ENCODE data around the gene FOXN1.
"Not testable (repeated sequence)": the region's sequence is repeated elsewhere in the genome, so short reads cannot be mapped to it uniquely, and the experiment has no call there.

FOXN1 gene

DNA sequence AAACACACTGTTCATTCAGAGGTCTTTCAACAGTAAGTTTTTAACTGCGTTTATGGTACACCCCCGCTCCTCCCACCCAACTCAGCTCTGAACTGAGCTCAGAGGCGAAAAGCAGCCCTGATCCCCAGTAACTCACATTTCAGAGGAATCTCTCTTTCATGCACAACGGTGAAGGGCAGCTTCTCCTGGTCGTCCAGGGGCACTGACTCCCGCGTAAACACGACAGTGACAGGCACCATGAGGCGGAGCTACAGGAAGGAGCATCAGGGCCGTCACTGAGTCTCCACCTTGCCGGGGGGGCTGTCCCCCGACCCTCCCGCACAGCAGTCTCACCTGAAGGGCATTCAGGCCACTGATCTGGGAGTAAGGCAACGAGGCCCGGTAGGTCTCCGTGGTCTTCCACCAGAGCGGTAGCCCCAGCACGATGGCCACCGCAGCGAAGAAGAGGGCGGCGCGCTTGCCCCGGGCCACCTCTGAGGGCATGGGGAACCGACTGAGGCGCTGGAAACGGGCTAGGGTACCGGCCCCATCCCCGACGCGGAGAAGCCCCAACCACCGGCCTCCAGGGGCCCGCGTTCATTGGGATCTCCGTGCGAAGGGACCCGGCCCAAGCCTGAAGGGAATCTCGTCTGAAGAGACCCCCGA, 64.7 kb downstream of the FOXN1 start:
- peak; percentile 54 for DNase-seq (ENCODE audit: insufficient read length, low spot score)
- TF ChIP-seq POLR2A (IDR thresholded peaks at IDR 0.05; ENCODE audit: low read depth, low read length): no peak; the same call in 1 of the 2 replicates
- no peak for FAIRE-seq

DNA sequence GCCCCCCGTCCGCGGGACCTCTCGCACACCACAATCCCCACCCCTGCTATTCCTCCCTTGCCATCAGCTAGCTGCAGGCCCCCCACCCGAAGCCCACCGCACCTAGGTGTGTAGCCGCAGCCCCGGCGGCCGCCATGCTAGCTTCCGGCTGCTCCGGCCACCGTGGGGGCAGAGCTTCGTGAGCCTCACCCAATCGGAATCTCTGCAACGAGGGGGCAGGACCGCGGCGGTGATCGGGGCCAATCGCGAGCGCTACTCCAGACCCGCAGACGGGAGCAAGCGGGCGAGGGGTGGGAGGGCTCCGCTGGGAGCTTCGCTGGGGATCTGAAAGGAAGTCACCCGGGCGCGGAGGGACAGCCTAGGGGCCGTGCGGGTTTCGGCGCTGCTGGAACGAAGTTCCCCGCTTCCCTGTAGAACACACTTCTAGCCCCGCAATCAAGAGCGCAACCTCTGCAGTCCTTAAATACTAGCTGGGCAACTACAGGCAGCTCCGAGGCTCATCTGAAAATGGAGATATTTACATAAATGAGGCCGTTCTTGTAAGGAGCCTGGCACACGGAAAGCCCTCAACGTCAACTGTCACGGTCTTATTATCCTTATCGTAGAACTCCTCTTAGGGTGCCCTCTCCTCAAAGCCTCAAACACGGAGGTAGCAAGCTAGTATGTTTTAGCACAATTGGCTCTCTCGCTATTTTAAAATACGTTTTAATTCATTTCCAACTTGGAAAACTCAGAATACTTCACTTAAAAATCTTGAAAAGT, 65.4 kb downstream of the FOXN1 start, which contains the start of gene PIGS:
Gene PIGS (minus strand): TSS at position 164 of the 762 bp plus-strand sequence. CDS start 28 bp downstream, at position 136.
- TF ChIP-seq POLR2A (IDR thresholded peaks at IDR 0.05; ENCODE audit: low read depth, low read length): peak; percentile 92
- DNase-seq (ENCODE audit: insufficient read length, low spot score) (peak; percentile 99), FAIRE-seq (no peak)

DNA sequence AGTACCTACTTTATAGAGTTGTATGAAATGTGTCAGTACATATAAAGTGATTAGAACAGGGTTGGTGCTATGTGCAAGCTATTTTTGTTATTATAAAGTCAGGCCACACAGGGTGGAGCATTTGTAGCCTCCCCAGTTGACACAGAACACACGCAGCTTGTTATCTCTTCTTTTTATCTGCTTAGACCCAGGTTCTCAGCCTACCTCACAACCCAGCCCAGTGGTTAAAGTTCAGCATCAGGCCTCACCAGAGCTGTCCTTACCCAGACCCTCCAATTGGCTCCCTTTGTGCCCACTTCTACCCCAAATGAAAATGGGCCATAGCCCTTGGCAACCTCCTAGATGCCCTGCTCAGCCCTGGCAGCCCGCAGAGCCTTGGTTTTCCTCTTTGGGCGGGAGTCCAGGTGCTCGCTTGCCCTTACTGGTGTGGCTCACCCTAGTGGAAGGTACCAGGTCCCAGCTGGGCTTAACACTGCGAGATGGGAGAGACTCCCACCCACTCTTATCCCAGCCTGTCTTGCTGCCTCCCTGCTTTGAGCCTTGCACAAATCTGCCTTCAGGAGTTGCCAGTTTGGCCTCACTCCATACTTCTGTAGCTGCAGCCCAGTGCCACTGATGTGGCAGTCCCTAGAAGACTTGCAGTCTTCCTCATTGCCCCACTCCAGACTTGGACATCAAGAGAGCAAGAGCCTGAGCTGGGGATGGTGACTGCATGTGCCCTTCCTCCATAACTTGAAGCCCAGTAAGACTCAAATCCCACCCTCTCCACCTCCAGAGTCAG, 66.3 kb downstream of the FOXN1 start:
- TF ChIP-seq POLR2A (IDR thresholded peaks at IDR 0.05; ENCODE audit: low read depth, low read length): no peak

DNA sequence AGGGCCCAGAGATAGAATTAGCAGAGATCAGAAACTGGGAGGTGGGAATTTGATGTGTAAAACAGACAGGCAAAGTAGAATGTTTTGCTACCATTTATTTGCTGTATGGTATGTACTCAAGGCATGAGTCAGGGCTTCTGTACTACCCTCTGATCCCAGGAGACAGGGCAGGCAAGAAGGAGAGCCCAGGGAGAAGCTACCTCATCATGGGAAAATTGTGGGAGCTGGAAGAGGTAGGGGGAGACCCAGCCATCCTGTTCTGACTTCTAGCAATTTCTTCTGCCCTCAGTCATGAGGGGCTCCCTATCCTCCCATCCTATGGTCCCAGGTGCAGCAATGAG, 66.9 kb downstream of the FOXN1 start:
- TF ChIP-seq POLR2A (IDR thresholded peaks at IDR 0.05; ENCODE audit: low read depth, low read length): no peak
- DNase-seq (ENCODE audit: insufficient read length, low spot score): no peak
- no peak for FAIRE-seq

More for the DNA sequence above, 66.3 kb downstream of the FOXN1 start:
- FAIRE-seq (no peak), DNase-seq (ENCODE audit: insufficient read length, low spot score) (no peak)

DNA sequence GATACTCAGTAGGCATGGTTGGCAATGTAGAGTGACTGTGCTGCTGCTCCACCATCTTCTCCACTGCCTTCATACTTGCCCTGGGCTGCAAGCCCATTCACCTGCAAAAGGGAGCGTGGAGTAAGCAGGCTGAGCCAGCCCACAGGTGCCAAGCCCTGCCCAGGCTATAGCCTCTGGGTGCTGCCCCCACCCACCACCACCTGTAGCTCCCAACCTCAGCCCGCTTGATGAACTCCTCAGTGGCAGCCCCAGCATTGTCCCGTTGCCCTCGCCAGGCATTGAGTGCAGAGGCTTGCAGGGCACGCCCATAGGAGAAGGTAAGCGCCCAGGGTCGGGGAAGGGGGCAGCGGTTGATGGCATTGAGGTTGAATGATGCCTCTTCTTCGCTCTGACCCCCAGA, 67.4 kb downstream of the FOXN1 start:
- FAIRE-seq: no peak
- no peak for DNase-seq (ENCODE audit: insufficient read length, low spot score)
- TF ChIP-seq POLR2A (IDR thresholded peaks at IDR 0.05; ENCODE audit: low read depth, low read length): no peak

DNA sequence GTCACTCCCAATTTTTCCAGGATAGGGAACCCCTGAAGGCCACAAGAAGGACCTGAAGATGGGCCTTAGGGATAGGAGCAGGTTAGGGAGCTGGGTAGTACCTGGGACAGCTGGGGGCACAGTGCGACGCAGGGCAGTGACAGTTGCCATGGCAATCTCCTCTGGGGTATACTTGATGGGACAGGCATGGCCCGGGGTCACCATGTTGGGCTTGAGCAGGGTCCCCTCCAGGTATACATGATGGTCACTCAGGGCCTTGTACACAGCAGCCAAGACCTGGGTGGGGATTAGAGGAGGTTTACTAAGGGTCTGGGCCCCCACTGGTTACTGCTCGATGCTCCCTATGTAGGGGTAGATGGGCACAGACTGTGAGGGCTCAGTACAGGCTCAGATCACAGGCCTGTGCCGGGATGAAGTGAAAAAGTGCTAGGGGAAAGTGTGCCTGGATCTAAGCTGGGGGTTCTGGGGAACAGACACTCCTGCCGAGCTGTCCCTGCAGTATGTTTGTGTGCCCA, 67.9 kb downstream of the FOXN1 start:
- no peak for FAIRE-seq
- no peak for TF ChIP-seq POLR2A (IDR thresholded peaks at IDR 0.05; ENCODE audit: low read depth, low read length)
- DNase-seq (ENCODE audit: insufficient read length, low spot score): no peak

DNA sequence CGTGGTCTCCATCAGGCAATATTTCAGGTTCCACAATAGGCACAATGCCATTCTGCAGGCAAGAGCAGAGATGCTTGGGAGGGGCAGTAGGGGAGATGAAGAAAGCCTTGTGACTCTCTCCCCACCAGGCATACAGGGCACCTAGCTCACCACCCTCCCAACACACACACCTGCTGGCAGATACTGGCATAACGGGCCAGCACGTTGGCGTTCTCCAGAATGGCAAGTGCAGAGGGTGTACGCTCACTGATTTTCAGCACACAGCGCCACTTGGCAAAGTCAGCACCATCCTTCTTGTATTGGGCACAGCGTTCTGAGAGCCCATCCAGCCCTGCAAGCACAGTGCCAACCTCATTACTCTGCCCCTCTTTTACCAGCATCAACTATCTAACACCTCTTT, 68.4 kb downstream of the FOXN1 start:
- TF ChIP-seq POLR2A (IDR thresholded peaks at IDR 0.05; ENCODE audit: low read depth, low read length): no peak
- FAIRE-seq: no peak
- DNase-seq (ENCODE audit: insufficient read length, low spot score): no peak

DNA sequence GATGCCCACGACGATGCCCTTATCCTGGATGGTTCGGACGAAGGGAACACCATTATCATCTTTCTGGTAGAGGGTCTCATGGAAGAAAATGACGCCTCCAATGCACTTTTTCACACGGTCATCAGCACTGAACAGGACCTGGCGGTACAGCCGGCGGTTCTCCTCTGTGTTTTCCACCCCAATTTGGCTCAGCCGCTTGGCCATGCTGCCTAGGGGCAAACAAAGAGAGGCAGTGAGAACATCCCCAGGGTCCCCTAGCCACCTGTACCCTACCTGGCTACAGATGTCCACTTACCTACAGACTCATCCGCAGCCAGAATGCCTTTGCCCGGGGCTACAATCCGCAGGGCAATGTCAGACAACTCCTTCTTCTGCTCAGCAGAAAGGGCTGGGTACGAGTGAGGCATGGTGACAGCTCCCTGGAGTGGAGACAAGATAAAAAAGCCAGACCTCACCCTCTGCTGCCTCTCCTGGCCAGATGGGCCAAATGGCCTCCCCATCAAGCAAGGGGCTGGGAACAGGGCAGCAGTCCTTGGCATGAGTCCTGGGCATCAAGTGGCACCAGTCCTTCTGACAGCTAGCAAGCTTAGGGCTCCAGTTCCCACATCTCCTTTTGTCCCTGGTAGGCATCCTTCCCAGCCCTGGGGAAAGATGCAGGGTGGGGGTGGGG, 69.1 kb downstream of the FOXN1 start:
- no peak for DNase-seq (ENCODE audit: insufficient read length, low spot score)

DNA sequence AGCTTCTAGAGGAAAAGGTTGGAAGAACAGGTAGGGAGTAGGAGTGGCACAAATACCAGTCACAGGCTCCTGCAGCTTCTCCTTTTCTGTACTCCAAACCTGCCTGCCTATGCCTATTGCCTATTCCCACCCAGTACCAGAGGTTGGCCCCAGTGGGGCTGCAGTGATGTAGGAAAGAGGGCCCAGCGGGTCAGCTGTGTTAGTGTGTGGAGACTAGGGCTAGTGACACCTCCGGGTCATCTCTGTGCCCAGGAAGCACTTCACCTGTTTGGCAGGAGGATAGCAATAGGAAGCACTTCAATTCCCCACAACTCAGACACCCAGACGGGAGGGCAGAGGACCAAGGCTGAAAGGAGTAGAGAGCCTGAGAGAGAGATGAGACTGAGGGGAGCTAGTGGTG, 69.9 kb downstream of the FOXN1 start:
- DNase-seq (ENCODE audit: insufficient read length, low spot score); FAIRE-seq: not testable (repeated sequence)

More for the DNA sequence above, 69.1 kb downstream of the FOXN1 start:
- no peak for TF ChIP-seq POLR2A (IDR thresholded peaks at IDR 0.05; ENCODE audit: low read depth, low read length)
- no peak for FAIRE-seq

DNA sequence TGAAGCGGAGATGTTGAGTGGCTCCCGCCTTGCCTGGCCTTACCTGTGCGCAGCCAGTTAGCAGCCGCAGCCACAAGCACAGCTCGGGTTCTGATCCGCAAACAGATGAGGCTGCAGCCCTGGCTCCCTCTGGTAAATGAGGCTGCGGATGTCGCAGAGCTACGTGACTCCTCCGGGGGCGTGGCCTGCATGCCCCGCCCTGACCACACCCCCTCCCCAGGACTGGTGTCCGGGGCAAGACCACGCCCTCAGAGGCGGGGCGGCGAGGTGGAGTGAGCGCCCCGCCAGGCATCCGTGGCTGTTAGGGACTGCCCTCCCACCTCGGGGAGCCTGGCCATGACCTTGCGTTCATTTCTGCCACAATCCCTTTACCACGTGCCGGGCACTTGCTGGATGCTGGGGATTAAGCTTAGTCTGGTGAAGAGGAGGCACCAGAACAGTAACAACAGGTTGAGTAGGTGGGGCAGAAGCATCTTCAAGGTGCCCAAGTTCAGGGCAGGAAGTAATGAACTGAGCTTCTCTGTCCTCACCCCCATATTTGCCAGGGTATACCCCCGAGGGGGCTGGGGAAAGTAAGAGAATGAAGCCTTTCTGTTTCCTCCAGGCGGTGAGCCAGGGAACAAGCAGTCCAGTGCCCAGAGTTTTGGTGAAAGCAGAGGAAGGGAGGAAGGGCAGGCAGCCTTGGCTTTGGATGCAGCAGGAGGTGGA, 70.8 kb downstream of the FOXN1 start, which contains the start of gene ALDOC:
Gene ALDOC (minus strand): TSS at position 138 of the 708 bp plus-strand sequence. CDS start 1,363 bp downstream, outside the sequence.
- DNase-seq (ENCODE audit: insufficient read length, low spot score) (peak; percentile 66), FAIRE-seq (no peak)
- no peak for TF ChIP-seq POLR2A (IDR thresholded peaks at IDR 0.05; ENCODE audit: low read depth, low read length)

DNA sequence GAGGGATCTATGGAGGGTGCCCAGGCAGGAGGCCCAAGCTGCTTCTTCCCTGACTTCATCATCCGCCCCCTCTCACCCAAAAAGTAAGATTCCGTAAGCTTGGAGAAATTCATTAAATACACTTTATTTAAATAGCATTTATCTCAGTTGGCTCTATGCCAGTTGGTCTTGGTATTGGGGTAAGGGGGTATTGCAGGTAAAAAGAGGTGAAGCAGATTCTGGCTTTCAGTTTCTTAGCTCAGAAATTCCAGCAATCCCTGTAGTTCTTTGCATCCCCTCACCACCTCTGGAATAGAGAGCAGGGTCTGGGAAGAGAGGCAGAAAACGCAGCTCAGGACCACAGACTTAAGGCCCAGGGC, 71.3 kb downstream of the FOXN1 start:
- FAIRE-seq: no peak
- DNase-seq (ENCODE audit: insufficient read length, low spot score): no peak
- no peak for TF ChIP-seq POLR2A (IDR thresholded peaks at IDR 0.05; ENCODE audit: low read depth, low read length)

DNA sequence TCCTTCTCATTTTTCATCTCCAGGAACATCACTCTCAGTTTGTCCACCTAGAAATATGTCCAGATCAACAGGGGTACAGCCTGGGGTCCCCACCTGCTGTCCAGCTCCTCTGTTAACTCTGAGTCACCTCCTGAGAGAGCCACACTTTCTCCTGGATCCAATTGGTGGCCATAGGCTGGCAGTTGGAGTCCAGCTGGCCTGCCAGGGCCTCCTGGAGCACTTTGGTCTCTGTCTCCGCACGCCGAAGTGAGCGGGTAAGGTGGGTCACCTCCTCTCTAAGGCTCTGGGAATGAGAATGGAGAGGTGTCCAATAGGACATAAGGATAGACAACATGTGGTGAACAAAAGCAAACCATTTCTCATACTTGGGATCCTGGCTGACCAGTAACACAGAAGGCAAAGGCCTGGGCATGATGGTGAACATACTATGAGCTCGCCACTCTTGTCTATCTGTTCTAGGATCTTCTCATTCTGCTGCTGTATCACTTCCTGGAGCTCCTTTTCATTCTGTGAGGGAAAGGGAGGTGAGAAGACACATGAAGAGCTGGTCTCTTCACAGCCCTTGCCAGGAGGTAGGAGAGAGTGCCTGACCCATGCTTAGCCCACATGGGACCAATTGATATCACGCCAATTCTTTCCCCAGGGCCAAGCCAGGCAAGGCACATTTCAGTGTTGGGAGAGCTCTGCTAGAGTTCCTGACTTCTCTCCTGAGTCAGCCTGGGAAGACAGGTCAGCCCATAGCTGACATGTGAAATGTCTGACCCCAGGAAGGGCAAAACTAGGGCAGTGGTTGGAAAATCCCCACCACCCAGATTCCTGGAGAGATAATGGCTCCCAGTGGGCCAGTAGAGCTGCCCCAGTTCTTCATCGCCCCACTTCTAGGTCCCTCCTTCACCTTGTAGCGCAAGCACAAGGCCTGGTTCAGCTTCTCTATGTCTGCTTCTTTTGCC, 72.4 kb downstream of the FOXN1 start:
- TF ChIP-seq POLR2A (IDR thresholded peaks at IDR 0.05; ENCODE audit: low read depth, low read length): no peak
- DNase-seq (ENCODE audit: insufficient read length, low spot score) (no peak), FAIRE-seq (no peak)

Measured in H54 (cell line).